Peyer's patch (tissue), 4 donors: Measurements from ENCODE around the gene CIB1. TPM values are rescaled to one million over a fixed set of nuclear protein-coding genes. Genes with fewer than 3 reads are reported as not detected.
A peak's percentile ranks its signal among the peaks of the same experiment; 100 is the strongest.
"Not testable (repeated sequence)": the region's sequence is repeated elsewhere in the genome, so short reads cannot be mapped to it uniquely, and the experiment has no call there.

Experiments used
- DNase-seq, 3 donors: peaks; one replicate each; pipeline ENCODE4 v3.0.0-alpha.2; 2017 to 2019
- H3K27ac ChIP-seq, 4 donors: fragments of 200-600 bp; sonication (generic); one replicate each; pipeline ENCODE4 v1.5.1; 2016 to 2019
- H3K27me3 ChIP-seq, 2 donors: fragments of 200-600 bp; sonication (generic); one replicate each; pipeline ENCODE4 v1.5.1; 2019
- H3K36me3 ChIP-seq, 3 donors: fragments of 200-600 bp; sonication (generic); one replicate each; pipeline ENCODE4 v1.5.1; 2016 to 2019
- H3K4me1 ChIP-seq, 4 donors: fragments of 200-600 bp; sonication (generic); one replicate each; pipeline ENCODE4 v1.5.1; 2016 to 2019
- H3K4me3 ChIP-seq, 4 donors: fragments of 200-600 bp; sonication (generic); 1 replicate in 3 of 4; 2 replicates in 1 of 4; pipeline ENCODE4 v1.5.1; 2016 to 2019; ENCODE audit warnings: mild to moderate bottlenecking in 1 of 4
- H3K9me3 ChIP-seq, 4 donors: fragments of 200-600 bp; sonication (generic); one replicate each; pipeline ENCODE4 v1.5.1; 2016 to 2019; ENCODE audit warnings: mild to moderate bottlenecking in 1 of 4
- CTCF ChIP-seq, 6 experiments: fragments of 450-650 bp in 4 of 6; fragments of 200-600 bp in 2 of 6; sonication (generic) in 1 of 6; IDR thresholded peaks; one replicate each; pipeline ENCODE4 v1.5.1; 2017 to 2019; ENCODE audit warnings: antibody characterized with exemption in 6 of 6, mild to moderate bottlenecking in 3 of 6, moderate library complexity in 1 of 6
- POLR2A ChIP-seq, 2 donors: fragments of 450-650 bp; IDR thresholded peaks; one replicate each; pipeline ENCODE4 v1.5.1; 2017; ENCODE audit warnings: antibody characterized with exemption in 2 of 2, mild to moderate bottlenecking in 2 of 2, moderate library complexity in 2 of 2
- total RNA-seq, 4 donors: library from RNA; depleted of rRNA; stranded (reverse); fragments of >200 nt; gene quantifications; one replicate each; pipeline ENCODE4 v1.1.0, GENCODE V29; 2016

CIB1 gene
- total RNA-seq, 4 donors from 2014 or later = 71.0 to 166 (median 130) TPM

- TF ChIP-seq CTCF (IDR thresholded peaks at IDR 0.05) = no peak
- TF ChIP-seq POLR2A (IDR thresholded peaks at IDR 0.05) = no peak
- Histone ChIP-seq H3K27me3 (no peaks in the 10 kb centered on the region), H3K4me1 (peaks cover 0 to 29% (median 4%) of the 10 kb centered on the region in 4 donors), H3K4me3 (no peak overlapping the region), H3K9me3 (no peaks in the 10 kb centered on the region), H3K36me3 (no peaks in the 10 kb centered on the region), H3K27ac (peak overlapping the region in 2 of 4 donors; percentile 34 to 39)
- no peak for DNase-seq
Observed at GRCh38 chr15:90261811-90262210, 28.1 kb upstream of the CIB1 start.

GRCh38 chr15:90260731-90261130 lies 27.0 kb upstream of the CIB1 start:
- H3K36me3 ChIP-seq, H3K27ac ChIP-seq, H3K27me3 ChIP-seq, H3K9me3 ChIP-seq, H3K4me3 ChIP-seq, DNase-seq: not testable (repeated sequence)
- H3K4me1 ChIP-seq = peaks cover 0 to 26% (median 3%) of the 10 kb centered on the region in 4 donors

- no peak for TF ChIP-seq POLR2A (IDR thresholded peaks at IDR 0.05)
- TF ChIP-seq CTCF (IDR thresholded peaks at IDR 0.05) = no peak
- Histone ChIP-seq H3K27me3 (no peaks in the 10 kb centered on the region), H3K27ac (no peak overlapping the region), H3K4me3 (no peak overlapping the region), H3K9me3 (no peaks in the 10 kb centered on the region), H3K36me3 (no peaks in the 10 kb centered on the region), H3K4me1 (peaks cover 0 to 21% (median 2%) of the 10 kb centered on the region in 4 donors)
- DNase-seq = no peak
Observed at GRCh38 chr15:90259524-90259923, 25.8 kb upstream of the CIB1 start.

GRCh38 chr15:90257776-90258175 lies 24.0 kb upstream of the CIB1 start:
- no peak overlapping the region for H3K4me3 ChIP-seq
- H3K36me3 ChIP-seq = no peaks in the 10 kb centered on the region
- H3K27me3 ChIP-seq = no peaks in the 10 kb centered on the region
- H3K9me3 ChIP-seq = no peaks in the 10 kb centered on the region
- no peak for DNase-seq
- TF ChIP-seq CTCF (IDR thresholded peaks at IDR 0.05) = no peak
- TF ChIP-seq POLR2A (IDR thresholded peaks at IDR 0.05) = no peak
- H3K27ac ChIP-seq = no peak overlapping the region
- peaks cover 0 to 13% (median 0%) of the 10 kb centered on the region in 4 donors for H3K4me1 ChIP-seq

- H3K9me3 ChIP-seq = no peaks in the 10 kb centered on the region
- DNase-seq = peak; percentile 87 to 99 (median 97)
- H3K4me1 ChIP-seq = peaks cover 0 to 10% (median 0%) of the 10 kb centered on the region in 4 donors
- no peaks in the 10 kb centered on the region for H3K36me3 ChIP-seq
- H3K4me3 ChIP-seq = peak within 1 kb of the TSS; percentile 41 to 78 (median 56)
- TF ChIP-seq POLR2A (IDR thresholded peaks at IDR 0.05) (peak; percentile 23 to 31), CTCF (IDR thresholded peaks at IDR 0.05) (peak in 1 of 6 experiments; percentile 6)
- H3K27ac ChIP-seq = peak within 1 kb of the TSS in 3 of 4 donors; percentile 15 to 31 (median 22)
- H3K27me3 ChIP-seq = no peaks in the 10 kb centered on the region
Observed at GRCh38 chr15:90249203-90249863, 15.6 kb upstream of the CIB1 start, which contains the start of gene TTLL13. Gene TTLL13, plus strand, starts transcription at chr15:90249556. Its CDS starts 1,075 bp downstream, at chr15:90250631.

- Histone ChIP-seq H3K27ac (peak overlapping the region in 1 of 4 donors; percentile 22), H3K9me3 (no peaks in the 10 kb centered on the region), H3K4me1 (peaks cover 0 to 10% (median 0%) of the 10 kb centered on the region in 4 donors), H3K27me3 (no peaks in the 10 kb centered on the region), H3K4me3 (peak overlapping the region in 1 of 4 donors; percentile 78), H3K36me3 (no peaks in the 10 kb centered on the region)
- no peak for TF ChIP-seq POLR2A (IDR thresholded peaks at IDR 0.05)
- no peak for TF ChIP-seq CTCF (IDR thresholded peaks at IDR 0.05)
- DNase-seq = no peak
Observed at GRCh38 chr15:90248789-90249202, 15.1 kb upstream of the CIB1 start.
